HFF-Myc (cell line): Measurements from ENCODE around the gene KLHL40.

ENCODE experiments used
- DNase-seq: peaks from one replicate; pipeline ENCODE4 v3.0.0-alpha.2; 2011; ENCODE audit warnings: low read depth; ENCODE audit errors: extremely low read depth
- H3K4me3 ChIP-seq: replicated peaks from 2 replicates; pipeline ENCODE4 v1.5.1; 2011; ENCODE audit warnings: low read depth, mild to moderate bottlenecking, control low read depth, low read length
- CTCF ChIP-seq: IDR thresholded peaks from 2 replicates; pipeline ENCODE4 v1.5.1; 2012; ENCODE audit warnings: mild to moderate bottlenecking, low read depth, low read length, control low read depth; ENCODE audit errors: missing control alignments

KLHL40 gene

GRCh38 chr3:42666022-42666421 lies 19.3 kb upstream of the KLHL40 start:
- TF ChIP-seq CTCF, result no peak
- H3K4me3 ChIP-seq, result no peak overlapping the region
- DNase-seq, result no peak

- DNase-seq, result no peak
- H3K4me3 ChIP-seq, result no peak overlapping the region
- no peak for TF ChIP-seq CTCF
These were observed 18.7 kb upstream of the KLHL40 start for GRCh38 chr3:42666577-42666998.

- TF ChIP-seq CTCF, result no peak
- H3K4me3 ChIP-seq, result no peak overlapping the region
- DNase-seq, result no peak
These were observed 18.2 kb upstream of the KLHL40 start for GRCh38 chr3:42667096-42667522.

- TF ChIP-seq CTCF, result no peak
- H3K4me3 ChIP-seq, result no peak overlapping the region
- no peak for DNase-seq
These were observed 17.6 kb upstream of the KLHL40 start for GRCh38 chr3:42667523-42668412.

GRCh38 chr3:42668413-42668760 lies 16.9 kb upstream of the KLHL40 start:
- DNase-seq, result no peak
- no peak overlapping the region for H3K4me3 ChIP-seq
- no peak for TF ChIP-seq CTCF

GRCh38 chr3:42668793-42669217 lies 16.5 kb upstream of the KLHL40 start:
- no peak overlapping the region for H3K4me3 ChIP-seq
- no peak for DNase-seq
- TF ChIP-seq CTCF, result no peak

- no peak for TF ChIP-seq CTCF
- H3K4me3 ChIP-seq, result no peak overlapping the region
- DNase-seq, result no peak
These were observed 15.2 kb upstream of the KLHL40 start for GRCh38 chr3:42670051-42670576.
